NCI-H1694 (cell line): ENCODE measurements around the gene PTPRK.

Experiments used
- DNase-seq: peaks from one replicate; lab custom pipeline; 2025; lab: John Stamatoyannopoulos, UW

PTPRK gene

GRCh38 chr6:128520436-128521281, at the start of gene PTPRK:
Gene PTPRK, minus strand, starts transcription at chr6:128520599. Its CDS starts 241 bp downstream, at chr6:128520358.
- DNase-seq: peak; percentile 61

DNA sequence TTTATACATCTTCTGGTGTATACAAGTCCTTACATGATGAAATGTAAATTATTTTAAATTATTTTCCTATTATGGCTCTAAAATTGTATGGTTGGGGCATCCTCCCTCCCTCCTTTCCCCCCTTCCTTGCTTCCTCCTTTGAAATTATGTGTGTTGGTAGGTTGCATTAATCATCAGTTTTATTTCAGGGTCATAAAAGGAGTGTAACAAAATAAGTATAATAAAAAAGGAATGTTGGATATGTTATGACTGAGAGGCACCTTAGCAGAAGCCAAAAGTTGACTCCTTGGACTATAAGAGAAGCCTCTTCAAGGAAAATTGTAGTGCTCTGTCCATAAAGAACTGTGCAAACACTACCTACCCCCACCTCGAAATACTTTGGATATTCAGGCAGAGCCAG, 46.6 kb upstream of the PTPRK start:
- no peak for DNase-seq

- no peak for DNase-seq
Observed at GRCh38 chr6:128560966-128561365, 40.6 kb upstream of the PTPRK start.

DNA sequence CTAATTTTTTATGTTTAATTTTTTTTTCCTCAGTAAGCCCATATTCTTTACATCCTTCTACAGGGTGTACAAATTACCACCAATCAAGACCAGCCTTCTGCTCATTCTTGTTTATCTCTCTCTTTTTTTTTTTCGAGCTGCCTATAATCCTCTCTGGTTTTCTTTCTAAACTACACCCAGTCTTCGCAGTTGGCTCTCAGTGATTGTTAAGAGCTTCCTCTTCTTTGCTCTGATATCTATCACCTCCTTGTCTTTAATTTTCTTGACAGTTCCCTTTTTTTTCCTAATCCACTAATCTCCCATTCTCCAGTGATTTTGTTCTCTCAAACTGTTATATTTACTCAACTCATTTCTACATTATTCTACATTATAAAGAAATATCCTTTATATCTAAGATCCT, 38.5 kb upstream of the PTPRK start:
- DNase-seq: no peak

- no peak for DNase-seq
Observed at GRCh38 chr6:128558021-128558420, 37.6 kb upstream of the PTPRK start.

- no peak for DNase-seq
Observed at GRCh38 chr6:128557081-128557480, 36.7 kb upstream of the PTPRK start.

GRCh38 chr6:128554302-128554701, 33.9 kb upstream of the PTPRK start:
- no peak for DNase-seq

GRCh38 chr6:128541261-128541660, 20.9 kb upstream of the PTPRK start:
- DNase-seq: no peak

- no peak for DNase-seq
Observed at GRCh38 chr6:128538763-128539162, 18.4 kb upstream of the PTPRK start.

GRCh38 chr6:128532827-128533226, 12.4 kb upstream of the PTPRK start:
- no peak for DNase-seq

DNA sequence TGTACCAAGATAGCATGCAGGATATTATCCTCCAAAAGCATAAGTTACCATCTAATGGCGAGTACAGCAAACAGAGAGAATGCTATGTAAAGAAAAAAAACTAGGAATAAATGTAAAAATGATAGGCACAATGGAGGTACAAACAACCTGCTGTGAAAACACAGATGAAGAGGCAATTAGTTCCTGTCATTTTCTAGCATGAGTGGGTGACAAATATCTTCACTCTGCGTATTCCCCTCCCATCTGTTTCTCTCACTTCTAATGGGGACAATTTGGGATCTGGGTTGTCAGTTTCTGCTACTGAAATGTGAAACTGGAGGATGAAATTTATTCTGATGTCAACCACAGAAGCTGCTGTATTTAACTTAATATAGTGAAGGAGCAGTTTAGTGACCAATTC, 11.7 kb upstream of the PTPRK start:
- peak; percentile 44 for DNase-seq

- no peak for DNase-seq
Observed at GRCh38 chr6:128531696-128532095, 11.3 kb upstream of the PTPRK start.

- DNase-seq: no peak
Observed at GRCh38 chr6:128528241-128528640, 7.8 kb upstream of the PTPRK start.

GRCh38 chr6:128527375-128527774, 7.0 kb upstream of the PTPRK start:
- no peak for DNase-seq

DNA sequence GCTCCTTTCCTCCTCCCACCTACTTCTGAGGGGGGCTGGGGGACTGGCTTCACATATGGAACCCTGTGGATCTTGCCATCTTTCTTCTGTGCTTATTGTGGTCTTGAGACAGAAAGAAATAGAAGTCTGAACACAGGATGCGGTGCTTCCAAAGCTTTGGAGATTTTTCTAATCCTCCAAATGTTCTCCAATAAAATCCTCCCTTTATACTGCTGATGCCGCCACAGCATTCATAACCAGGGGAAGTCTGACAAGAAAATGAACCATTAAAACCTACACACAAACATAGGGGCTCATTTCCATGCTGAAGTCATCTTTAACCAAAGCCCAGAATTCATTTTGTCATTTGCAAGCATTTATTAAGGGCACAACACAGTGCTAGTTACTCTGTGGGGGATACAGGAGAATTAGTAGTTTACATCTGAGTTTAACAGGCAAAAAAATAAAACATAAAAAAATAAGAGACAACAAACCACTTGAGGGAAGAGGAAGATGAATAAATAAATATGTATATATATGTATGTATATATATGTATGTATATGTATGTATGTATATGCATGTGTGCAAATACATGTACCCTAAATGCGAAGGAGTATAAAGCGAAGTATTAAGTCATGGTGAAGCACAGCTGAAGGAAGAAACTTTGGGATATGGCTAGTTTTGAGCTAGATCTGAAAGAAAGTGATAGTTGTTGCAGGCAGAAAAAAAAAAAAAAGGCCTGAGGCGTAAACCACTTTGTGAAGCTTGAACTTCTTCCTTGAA, 5.9 kb upstream of the PTPRK start:
- DNase-seq: no peak

DNA sequence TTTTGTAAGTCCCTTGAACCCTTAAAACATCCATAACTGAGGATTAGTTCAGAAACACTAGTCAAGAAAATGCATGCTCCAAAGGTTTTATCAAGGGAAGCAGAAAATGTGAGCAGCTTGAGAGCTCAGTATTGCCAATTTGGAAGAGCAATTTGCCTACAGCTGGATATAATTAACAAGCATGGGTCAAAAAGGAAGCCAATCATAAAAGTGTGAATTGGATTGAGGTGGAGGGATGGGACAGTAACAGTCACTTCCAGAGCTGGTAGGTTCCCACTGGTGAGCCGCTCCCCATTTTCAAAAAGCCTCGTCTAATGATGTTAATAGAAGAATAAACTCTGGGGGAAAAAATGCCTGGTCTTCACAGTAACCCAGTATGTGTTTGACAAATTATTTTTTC, 5.0 kb upstream of the PTPRK start:
- DNase-seq: peak; percentile 28

DNA sequence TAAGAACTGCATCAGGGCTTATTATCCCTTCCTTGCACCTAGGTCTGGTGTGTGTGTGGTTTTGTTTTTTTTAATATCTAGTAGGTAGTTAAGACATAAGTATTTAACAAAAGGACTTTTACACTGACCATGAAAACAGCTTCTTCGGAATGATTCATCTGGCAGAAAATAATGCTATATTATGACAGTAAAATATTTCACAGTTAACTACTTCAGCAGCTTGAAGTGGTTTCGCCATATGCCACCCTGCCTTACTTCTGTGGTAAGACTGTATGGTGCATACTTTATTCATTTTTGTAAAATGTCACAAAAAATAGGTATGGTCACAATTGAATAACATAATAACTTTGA, 858 bp upstream of the PTPRK start:
- peak; percentile 61 for DNase-seq

GRCh38 chr6:128519931-128520435, 416 bp downstream of the PTPRK start:
- peak; percentile 33 for DNase-seq

DNA sequence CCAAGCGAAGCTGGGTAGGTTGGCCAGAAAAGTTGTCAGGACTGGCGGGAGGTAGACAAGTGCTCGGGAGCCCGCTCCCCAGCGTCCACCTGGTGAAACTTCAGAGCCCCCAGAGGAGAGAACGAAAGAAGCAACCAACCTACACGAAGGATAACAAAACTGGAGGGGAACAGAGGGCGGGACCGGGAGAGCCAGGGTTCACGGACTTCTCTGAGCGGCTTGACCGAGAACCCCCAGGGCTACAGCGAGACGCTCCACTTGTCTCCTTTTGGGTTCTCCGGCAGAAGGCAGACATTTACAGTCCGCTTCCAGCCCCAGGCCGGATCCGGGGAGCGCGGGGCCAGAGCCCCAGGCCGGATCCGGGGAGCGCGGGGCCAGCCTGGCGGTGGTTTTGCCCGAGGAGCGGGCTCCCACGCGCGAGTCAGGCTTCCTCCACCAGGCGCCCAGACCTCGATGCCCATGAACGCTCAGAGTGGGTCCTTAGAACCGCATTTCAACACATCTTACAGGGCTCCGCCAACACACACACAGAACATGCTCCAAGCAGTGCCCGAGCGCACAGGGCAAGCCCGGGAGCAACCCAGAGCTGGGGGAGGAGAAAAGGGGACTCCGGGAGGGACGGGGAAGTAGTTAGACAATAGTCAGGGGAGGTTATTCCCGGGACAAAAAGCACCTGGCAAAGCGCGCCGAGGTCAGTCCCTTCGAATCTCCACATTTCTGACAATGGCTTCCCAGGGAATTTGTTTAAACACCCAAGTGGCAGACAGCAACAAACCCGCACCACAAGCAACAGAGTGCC, 1.1 kb downstream of the PTPRK start:
- DNase-seq: no peak

DNA sequence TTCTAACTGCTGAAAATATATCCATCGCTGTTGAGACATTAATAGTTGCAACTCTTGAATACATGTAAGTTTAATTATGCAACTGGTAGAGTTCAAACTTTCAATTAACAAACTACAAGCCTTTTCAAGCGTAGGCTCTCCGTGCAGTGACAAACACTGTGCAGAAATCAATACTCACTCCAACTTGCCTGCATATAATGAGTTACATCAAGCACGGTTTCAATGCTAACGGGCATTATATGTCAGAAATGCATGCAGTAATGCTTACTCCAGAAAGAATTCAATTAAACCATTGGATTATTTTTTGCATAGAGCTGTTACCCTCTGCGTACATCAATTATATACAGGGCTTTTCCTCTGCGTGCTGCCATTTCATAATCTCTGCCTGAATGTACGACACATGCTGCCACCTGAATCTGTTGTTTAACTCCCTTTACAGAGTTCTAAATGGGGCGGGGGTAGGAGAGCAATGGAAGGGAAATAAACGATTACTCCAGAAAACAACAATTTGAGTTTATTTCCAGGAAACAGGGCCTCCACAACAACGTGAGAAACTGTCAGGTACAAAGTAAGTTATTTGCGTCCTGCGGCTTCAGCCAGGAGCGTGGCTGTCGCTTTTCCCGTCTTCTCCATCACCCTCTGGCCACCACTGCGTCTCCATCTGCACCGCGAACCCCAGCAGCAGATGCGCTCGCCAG, 1.8 kb downstream of the PTPRK start:
- peak; percentile 14 for DNase-seq

DNA sequence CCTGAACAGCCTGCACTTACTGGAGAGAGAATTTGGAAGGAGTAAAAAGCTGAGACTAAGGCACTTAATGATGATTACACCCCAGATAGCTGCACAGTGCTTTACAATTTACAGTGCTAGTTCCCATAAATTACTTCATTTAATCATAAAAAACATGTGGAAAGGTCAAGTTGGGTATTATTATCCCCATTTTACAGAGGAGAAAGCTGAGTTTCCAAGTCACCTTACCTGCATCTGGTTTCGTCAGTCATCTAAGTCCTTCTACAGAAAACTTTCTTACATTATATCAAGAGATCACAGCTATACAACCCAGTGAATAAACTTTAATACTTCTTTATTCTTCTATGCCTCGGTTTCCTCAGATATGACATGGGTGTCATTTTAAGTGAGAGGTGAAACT, 3.3 kb downstream of the PTPRK start:
- no peak for DNase-seq

DNA sequence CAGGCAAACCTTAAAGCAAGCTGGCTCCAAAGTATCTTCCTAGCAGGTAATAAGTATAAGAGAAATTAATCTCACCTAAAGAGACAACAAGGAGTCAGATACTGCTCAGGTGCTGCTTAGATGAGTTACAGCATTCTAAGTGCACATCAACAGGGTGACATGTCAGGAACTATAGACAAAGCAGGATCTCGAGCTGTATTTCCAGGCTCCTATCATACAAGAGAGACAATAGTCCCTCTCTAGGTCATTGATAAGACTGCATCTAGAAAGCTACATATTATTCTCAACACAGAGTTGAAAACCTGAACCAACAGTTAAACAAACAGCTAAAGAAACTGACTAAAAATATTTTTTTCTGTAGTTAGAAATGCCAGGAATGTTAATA, 3.9 kb downstream of the PTPRK start:
- peak; percentile 3 for DNase-seq
